Stimulated activated CD8-positive, alpha-beta memory T cell treated with anti-CD3 and anti-CD28 coated beads, Interleukin-4, amount 100 ng/mL, for 1 hour (primary cell): ENCODE measurements around the gene AP4S1.
"Not testable (repeated sequence)": the region's sequence is repeated elsewhere in the genome, so short reads cannot be mapped to it uniquely, and the experiment has no call there.

ENCODE experiments used
- DNase-seq, 2 donors: peaks; one replicate each; pipeline ENCODE4 v3.0.0-alpha.2; 2020; ENCODE audit warnings: low read depth in 2 of 2, low spot score in 1 of 2

AP4S1 gene

DNA sequence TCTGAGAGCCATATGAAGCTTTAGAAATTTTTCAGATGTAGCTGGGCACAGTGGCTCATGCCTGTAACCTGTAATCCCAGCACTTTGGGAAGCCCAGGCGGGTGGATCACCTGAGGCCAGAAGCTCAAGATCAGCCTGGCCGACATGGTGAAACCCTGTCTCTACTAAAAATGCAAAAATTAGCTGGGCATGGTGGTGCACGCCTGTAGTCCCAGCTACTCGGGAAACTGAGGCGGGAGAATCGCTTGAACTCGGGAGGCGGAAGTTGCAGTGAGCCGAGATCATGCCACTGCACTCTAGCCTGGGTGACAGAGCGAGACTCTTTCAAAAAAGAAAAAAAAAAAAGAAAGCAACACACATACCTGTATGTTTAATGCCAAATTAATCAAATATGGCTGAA is 17.4 kb downstream of the AP4S1 start:
- not testable (repeated sequence) for DNase-seq

DNA sequence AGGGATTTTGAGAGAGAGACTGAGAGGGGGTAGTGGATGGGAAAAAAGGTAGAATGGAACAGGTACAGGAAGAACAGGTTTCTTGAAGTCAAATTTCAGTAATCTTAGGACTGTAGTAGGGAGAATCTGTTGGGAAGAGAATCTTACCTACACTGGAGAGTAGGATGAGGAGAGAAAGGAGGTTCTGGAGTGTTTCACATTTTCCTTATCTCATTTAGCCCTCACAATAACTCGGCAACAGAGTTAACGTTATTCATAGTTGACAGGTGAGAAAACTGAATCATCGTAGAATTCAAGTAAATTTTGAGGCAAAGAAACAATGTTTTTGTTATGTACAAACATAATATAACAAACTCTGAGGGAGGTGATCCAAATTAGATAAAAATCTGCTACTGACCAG is 17.9 kb downstream of the AP4S1 start:
- DNase-seq, result no peak

DNA sequence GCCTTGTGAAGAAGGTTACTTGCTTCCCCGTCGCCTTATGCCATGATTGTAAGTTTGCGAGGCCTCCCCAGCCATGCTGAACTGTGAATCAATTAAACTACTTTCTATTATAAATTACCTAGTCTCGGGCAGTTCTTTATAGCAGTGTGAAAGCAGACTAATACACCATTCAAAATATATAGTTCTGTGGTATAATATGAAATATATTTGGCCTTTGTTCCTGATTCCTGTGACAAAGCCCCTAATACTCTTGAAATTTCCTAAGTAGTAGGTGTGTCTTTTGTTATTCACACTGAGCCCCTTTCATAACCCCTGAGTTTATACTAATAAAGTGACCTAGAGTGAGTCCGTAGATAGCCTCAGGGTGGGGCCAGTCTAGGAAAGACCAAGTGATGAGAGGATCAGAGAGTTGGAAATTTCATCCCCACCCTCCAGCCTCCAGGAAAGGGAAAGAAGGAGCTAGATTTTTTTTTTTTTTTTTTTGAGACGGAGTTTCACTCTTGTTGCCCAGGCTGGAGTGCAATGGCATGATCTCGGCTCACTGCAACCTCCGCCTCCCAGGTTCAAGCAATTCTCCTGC is 20.1 kb downstream of the AP4S1 start:
- no peak for DNase-seq

DNA sequence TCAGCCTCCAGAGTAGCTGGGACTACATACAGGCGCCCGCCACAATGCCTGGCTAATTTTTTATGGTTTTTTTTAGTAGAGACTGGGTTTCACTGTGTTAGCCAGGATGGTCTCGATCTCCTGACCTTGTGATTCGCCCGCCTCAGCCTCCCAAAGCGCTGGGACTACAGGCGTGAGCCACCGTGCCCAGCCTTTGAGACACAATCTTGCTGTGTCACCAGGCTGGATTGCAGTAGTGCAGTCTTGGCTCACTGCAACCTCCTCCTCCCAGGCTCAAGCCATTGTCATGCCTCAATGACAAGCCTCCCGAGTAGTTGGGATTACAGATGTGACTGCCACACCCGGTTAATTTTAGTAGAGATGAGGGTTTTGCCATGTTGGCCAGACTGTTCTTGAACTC is 22.1 kb downstream of the AP4S1 start:
- no peak for DNase-seq

DNA sequence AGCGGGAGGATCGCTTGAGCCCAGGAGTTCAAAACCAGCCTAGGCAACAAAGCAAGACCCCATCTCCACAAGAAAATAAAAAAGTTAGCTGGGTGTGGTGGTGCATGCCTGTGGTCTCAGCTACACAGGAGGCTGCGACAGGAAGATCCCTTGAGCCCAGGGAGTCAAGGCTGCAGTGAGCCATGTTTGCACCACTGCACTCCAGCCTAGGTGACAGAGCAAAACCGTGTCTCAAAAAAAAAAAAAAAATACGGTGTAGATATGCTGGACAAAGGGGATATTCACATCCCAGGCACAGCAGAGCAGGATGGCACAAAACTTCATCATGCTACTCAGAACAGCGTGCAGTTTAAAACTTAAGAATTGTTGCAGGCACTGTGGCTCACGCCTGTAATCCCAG is 25.6 kb downstream of the AP4S1 start:
- DNase-seq, result no peak

DNA sequence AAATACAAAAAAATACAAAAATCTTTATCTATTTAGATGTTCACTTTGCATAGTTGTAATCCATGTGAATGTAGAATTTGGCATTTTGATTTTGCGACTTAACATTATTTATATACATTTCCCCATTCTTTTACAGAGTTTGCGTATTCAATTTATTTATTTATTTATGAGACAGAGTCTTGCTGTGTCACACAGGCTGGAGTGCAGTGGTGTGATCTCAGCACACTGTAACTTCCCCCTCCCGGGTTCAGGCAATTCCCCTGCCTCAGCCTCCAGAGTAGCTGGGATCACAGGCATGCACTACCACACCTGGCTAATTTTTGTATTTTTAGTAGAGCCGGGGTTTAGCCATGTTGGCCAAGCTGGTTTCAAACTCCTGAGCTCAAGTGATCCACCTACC is 26.1 kb downstream of the AP4S1 start:
- no peak for DNase-seq

DNA sequence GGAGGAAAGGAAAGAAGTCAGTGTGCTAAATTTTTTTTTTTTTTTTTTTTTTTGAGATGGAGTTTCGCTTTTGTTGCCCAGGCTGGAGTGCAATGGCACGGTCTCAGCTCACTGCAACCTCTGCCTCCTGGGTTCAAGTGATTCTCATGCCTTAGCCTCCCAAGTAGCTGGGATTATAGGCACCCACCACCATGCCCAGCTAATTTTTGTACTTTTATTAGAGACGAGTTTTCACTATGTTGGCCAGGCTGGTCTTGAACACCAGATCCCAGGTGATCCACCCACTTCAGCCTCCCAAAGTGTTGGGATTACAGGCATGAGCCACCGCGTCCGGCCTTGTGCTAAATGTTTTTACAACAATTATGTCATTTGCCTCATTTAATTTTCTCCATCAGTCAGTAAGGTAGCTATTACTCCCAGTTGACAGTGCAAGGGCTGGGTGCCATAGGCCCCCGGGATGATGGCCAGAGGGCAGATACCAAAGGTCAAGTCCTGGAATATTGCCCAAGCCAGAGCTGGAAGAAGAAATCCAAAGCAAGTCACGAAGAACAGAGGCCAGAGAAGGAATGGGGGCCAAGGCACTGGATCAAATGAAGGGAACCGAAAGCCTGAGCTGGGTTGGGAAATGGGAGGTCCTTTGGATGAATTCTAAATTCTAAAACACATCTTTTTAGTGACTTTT is 27.6 kb downstream of the AP4S1 start:
- not testable (repeated sequence) for DNase-seq

DNA sequence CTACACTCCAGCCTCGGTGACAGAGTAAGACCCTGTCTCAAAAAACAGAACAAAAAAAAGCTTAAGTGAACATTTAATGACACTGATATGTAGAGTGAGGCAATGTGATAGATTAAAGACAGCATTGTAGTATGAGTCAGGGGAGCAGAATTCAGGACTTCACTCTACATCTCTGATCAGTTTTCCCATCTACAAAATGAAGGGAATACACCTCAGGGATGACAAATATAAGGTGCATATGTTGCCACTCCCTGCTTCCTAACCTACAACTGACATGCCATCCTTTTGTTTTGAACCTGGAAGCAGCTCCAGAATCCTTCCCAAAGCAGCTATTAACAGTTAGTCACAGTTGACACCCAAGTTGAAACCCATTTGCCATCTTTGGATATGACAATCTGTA is 31.6 kb downstream of the AP4S1 start:
- DNase-seq, result no peak

DNA sequence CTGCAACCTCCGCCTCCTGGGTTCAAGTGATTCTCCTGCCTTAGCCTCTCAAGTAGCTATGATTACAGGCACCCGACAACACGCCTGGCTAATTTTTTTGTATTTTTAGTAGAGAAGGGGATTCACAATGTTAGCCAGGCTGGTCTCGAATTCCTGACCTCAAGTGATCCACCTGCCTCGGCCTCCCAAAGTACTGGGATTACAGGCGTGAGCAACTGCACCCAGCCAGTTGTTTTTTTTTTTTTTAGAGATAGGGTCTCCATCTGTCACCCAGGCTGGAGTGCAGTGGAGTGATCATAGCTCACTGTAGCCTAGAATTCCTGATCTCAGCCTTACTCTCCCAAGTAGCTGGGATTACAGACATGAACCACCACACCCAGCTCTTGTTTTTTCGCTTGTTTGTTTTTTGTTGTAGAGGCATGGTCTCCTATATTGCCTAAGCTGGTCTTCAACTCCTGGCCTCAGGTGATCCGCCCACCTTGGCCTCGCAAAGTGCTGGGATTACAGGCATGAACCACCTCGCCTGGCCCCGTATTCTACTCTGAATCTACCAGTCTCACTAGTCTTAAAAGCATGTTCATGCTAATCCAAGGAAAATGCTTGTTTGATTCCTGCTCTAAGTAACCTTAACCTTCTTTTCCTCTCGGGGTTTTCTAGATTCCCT is 32.4 kb downstream of the AP4S1 start:
- no peak for DNase-seq

DNA sequence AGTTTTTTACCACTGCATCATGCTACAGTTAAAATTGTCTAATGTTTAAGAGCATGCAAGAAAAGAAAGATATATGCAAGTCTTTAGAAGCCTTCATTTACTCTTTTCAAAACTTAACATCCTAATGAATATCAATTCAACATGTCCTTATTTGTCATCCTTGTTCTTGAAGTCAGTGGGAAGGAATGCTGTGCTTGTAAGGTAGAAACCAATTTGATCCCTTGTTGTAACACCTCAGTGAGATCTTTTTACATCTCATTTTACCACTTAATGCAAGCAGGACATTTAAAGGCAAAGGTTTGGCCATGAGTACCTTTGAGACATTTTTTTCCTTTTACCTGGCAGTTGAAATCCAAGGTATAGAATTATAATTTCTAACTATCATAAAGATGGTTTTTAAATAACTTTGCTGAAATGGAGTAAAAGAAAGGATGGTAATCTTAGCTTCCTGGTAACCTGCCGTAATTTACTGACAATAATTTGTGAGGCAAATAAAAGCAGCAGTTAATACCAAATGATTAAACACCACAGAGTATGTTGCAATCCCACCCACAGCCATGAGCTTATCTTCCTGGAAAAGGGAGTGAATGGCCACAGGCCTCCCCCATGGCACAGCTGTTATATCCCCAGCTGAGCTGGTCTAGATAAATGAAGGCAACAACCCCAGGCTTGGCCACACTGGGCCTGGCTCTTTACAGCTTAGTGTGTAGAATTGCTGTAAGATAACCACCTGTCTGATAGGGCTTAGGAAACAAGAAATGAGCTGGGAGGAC is 33.9 kb downstream of the AP4S1 start:
- DNase-seq, result no peak

DNA sequence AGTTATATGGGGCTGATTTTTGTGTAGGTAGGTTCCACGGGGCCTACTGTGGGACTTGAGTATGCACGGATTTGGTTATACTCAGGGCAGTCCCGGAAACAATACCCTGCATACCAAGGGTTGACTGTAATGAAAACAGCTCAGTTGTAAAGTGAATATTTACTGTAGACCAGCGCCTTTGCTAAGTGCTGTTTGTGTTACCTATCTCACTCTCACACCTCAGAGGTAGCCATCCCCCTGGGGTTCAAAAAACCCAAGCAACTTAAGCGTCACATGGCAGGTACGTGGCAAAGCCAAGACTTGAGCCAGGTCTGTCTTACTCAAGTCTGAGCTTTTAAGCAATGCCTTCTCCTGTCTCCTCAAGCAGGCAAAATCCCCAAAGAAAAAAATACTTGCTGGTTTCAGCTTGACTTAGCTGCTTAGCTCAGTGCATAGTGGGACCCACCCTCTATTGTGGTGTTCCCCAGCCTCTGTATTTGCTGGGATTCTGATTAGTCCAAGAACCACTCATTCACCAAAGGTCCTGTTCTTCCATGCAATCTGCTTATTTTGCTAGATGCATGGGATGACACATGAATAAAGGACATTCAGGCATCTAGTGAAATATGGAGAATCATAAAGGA is 34.9 kb downstream of the AP4S1 start:
- DNase-seq, result no peak

DNA sequence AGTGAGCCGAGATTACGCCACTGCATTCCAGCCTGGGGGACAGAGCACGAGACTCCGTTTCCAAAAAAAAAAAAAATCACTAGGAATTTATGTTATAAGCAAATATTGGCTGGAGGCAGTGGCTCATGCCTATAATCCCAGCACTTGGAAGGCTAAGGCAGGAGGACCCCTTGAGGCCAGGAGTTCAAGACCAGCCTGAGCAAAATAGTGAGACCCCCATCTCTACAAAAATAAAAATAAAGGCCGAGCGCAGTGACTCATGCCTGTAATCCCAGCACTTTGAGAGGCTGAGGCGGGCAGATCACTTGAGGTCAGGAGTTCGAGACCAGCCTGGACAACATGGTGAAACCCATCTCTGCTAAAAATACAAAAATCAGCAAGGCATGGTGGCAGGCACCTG is 37.5 kb downstream of the AP4S1 start:
- not testable (repeated sequence) for DNase-seq

DNA sequence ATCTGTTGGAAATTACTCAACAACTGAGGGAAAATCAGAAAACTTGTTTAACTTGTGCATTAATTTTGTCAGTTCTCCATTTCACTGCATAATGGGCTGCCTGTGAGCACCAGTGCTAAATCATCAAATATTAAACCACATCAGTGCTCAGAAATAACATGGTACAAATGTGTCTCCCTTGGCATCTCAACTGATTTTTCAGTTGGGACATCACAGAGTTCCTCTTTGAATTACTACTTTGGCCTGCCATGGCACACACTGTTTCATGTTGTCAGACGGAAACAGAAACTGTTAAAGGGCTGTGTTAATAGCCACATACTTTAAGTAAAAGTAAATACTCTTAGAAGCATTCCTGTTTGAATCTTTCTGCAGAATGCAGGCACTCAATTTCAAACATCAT is 42.8 kb downstream of the AP4S1 start:
- no peak for DNase-seq

DNA sequence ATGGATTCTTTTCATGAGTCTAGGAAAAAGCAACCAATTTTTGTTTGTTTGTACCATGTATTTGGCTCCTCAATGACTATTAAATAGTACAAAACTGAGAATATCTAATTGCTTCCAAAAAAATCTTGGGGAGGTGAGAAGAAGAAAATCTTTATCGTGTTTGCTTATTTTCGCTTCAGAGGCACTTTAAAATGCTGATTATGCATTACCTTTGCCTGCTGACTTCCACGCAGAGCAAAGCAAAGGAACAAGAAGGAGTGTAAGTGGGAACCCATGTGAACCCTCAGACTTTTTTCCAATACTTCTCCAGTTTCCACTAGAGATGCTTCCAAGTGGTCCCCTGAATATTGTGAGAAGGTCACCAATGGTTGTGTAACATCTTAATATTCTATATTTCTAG is 43.9 kb downstream of the AP4S1 start:
- no peak for DNase-seq

DNA sequence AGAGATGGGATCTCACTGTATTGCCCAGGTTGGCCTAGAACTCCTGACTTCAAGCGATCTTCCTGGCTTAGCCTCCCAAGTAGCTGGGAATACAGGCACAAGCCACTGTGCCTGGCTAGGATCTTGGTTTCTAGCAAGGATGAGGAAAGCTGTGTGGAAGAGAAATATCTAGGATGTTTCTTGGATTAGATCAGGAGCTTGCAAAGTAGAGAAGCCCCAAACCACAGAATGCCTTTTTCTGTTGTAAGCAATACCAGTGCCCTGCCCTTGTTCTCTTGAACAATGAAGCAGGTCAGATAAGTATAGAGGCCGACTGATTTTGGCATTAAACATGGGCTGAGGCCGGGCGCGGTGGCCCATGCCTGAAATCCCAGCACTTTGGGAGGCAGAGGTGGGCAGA is 45.0 kb downstream of the AP4S1 start:
- DNase-seq, result no peak

DNA sequence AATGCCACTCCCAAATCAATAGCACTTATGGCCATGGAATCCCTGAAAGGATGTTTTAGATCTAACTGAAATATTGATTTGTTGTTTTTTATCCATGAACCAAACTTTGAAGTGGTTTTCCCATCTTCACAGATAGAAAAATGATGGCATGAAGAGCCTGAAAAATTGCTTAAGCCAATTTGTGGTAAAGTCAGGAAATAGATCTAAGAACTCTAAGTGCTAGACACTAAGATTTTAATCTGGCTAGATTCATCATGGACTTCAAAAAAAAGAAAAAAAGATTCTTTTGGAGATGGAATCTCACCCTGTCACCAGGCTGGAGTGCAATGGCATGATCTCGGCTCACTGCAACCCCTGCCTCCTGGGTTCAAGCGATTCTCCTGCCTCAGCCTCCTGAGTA is 45.7 kb downstream of the AP4S1 start:
- no peak for DNase-seq

DNA sequence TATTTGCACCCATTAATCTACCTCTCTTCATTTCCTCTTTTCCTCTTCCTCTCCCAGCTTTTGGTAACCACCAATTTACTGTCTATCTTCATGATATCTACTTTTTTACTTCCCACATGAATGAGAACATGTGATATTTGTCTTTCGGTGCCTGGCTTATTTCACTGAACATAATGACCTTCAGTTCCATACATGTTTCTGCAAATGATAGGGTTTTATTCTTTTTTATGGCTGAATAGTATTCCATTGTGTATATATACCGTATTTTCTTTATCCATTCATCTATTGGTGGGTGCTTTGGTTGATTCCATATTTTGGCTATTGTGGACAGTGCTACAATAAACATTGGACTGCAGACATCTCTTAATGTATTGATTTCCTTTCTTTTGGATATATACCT is 49.7 kb downstream of the AP4S1 start:
- DNase-seq, result no peak

DNA sequence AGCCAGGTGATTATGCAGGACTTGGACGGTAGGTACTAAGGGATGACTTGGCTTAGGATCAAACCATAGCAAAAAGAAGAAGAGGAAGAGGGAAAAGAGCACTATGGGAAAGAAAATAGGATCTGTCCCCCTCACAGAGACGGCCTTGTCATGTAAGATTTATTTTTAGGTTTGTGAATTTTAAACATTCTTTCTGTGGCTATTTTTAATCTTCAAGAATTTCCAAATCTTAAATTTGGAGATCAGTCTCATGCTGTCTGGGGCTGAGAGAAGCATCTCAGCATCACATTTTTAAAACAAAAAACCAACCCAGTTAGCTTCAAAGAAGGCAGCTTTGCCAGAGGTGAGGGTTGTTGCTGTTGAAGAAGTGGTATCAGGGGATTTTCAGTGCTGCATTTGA is 53.3 kb downstream of the AP4S1 start:
- DNase-seq, result no peak

DNA sequence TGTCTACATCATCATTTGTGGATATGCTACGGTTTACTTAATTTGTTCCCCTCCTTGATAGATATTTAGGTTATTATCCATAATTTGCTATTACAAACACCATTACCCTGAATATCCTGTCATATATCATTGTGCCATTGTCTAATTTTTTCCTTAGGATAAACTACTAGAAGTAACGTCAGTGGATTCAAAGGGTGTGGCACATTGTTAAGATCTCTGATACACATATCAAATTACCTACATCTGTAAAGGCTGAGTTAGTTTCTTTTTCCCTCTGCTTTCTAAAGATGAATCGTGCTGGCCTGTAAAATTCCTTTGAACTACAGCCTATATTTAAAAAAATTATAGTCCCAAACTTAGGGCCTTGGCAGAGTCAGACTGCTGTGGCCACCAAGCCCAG is 54.6 kb downstream of the AP4S1 start:
- no peak for DNase-seq

DNA sequence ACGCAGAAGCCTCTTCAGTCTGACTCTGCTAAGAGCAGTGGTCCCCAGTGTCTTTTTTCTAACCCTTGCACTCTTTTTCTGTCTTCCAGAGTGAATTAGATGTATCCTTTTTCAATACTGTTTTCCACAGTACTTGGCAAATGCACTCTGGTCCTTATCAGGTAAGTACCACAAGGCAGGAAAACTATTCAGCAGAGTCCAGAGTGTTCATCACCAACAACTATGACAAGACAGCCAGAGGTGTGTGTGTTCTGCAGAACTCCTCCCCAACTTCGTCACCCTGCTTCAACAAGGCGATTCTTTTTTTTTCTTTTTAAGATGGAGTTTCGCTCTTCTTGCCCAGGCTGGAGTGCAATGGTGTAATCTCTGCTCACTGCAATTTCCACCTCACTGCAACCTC is 55.0 kb downstream of the AP4S1 start:
- DNase-seq, result no peak

DNA sequence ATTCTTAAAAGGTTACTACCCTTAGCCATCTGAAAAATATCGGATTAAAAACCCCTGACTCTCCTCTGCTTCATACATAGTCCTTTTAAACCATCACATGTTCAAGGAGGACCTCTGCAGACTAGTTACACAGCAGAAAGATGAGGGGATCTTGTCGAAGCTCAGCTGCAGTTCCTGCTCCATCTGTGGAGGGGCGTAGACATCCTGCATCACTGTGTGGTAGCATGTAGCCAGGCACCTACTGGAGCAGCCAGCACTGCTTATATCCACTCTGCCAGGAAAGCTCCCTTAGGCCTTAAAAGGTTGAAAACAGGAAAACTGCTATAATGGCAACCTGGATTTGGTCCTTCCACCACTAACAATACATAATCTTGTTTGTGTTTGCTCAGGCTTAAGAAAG is 58.3 kb downstream of the AP4S1 start:
- no peak for DNase-seq

DNA sequence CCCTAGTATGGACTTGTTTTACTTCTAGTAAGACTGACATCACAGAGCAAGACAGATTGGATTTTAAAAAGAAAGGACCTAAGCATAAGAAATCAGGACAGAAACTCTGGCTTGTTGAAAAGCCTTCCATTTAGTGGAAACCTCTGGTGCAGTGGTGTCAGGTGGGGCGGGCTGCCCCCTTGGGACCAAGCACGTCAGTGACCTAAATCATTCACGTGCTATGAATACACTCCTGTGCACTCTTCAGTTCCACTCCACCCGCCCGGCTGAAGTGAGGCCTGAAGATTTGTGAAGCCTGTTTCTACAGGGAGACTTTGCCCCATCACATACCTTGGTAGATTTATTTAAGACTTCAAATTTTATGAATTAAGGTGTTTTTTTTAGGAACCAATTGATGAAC is 58.9 kb downstream of the AP4S1 start:
- no peak for DNase-seq
